Measurements from ENCODE around the gene SYCN. TPM values are rescaled to one million over a fixed set of nuclear protein-coding genes. Genes with fewer than 3 reads are reported as not detected.

Gene SYCN
- total RNA-seq, 5 donors from 2014 or later (not counting 1 experiment from before 2014, with no cell fraction given): 0.82 to 1.7 (median 1.1) TPM; not detected in 2

DNA sequence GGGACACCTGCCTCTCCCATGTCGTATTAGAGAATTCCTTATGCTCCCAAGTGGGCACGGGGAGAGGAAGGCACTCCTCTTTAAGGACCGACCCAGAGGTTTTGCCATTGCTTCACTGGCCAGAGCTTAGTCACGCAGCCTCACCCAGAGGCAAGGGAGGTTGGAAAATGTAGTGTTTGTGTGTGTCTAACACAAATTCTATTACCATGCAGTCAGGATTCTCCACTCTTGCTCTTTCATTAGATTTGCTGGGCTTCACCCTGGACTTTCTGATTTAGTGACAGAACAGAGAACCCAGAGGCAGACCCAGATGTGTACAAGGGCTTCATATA lies 21.9 kb downstream of the SYCN start:
- no peaks in the 10 kb centered on the region for H3K9me3 Mint-ChIP-seq
- Histone ChIP-seq H3K4me3 (ENCODE audit: control insufficient read depth in 1 of 2, extremely low read depth in 1 of 2, low read length in 1 of 2) (no peak overlapping the region), H3K27me3 (replicated peaks in 1 of 2; ENCODE audit: control insufficient read depth in 2 of 2, extremely low read depth in 1 of 2, insufficient read depth in 2 of 2, low read length in 1 of 2) (no peaks in the 10 kb centered on the region), H3K4me1 (ENCODE audit: control insufficient read depth in 1 of 2, extremely low read depth in 1 of 2, insufficient read depth in 2 of 2, low read length in 2 of 2) (no peaks in the 10 kb centered on the region), H3K27ac (ENCODE audit: low read length) (no peak overlapping the region), H3K36me3 (ENCODE audit: control insufficient read depth in 2 of 2, extremely low read depth in 1 of 2, insufficient read depth in 1 of 2, low read length in 1 of 2) (peaks cover 8 to 9% of the 10 kb centered on the region in 2 donors), H3K9me3 (no peaks in the 10 kb centered on the region)
- ChIA-PET POLR2A (no interaction called here), CTCF (interaction anchor here in 1 of 2 donors (0.6 to 0.7 kb wide), 2 partner anchors 172 to 191 kb away, joined by 3 to 5 read pairs; no protein-coding TSS in a partner anchor)
- DNase-seq: no peak
- H3K4me3 Mint-ChIP-seq: no peak overlapping the region
- no peak overlapping the region for H3K27ac Mint-ChIP-seq
- H3K27me3 Mint-ChIP-seq: peaks cover 0 to 2% of the 10 kb centered on the region in 2 donors
- 100% methylated on average over 1 of the region's 4 CpGs for WGBS (ENCODE audit: insufficient coverage)
- ATAC-seq (replicated peaks in 1 of 4): no peak
- no peaks in the 10 kb centered on the region for H3K4me1 Mint-ChIP-seq
- peaks cover 5% of the 10 kb centered on the region for H3K36me3 Mint-ChIP-seq

GRCh38 chr19:39181500-39182173 lies 22.4 kb downstream of the SYCN start:
- H3K9me3 Mint-ChIP-seq: no peaks in the 10 kb centered on the region
- POLR2A ChIA-PET: no interaction called here
- no peak for DNase-seq
- peaks cover 8 to 13% of the 10 kb centered on the region in 2 donors for H3K36me3 ChIP-seq (ENCODE audit: control insufficient read depth in 2 of 2, extremely low read depth in 1 of 2, insufficient read depth in 1 of 2, low read length in 1 of 2)
- H3K4me3 Mint-ChIP-seq: no peak overlapping the region
- H3K4me1 ChIP-seq (ENCODE audit: control insufficient read depth in 1 of 2, extremely low read depth in 1 of 2, insufficient read depth in 2 of 2, low read length in 2 of 2): no peaks in the 10 kb centered on the region
- H3K9me3 ChIP-seq: no peaks in the 10 kb centered on the region
- no peaks in the 10 kb centered on the region for H3K4me1 Mint-ChIP-seq
- H3K27ac Mint-ChIP-seq: no peak overlapping the region
- CTCF ChIA-PET: no interaction called here
- no peak overlapping the region for H3K4me3 ChIP-seq (ENCODE audit: control insufficient read depth in 1 of 2, extremely low read depth in 1 of 2, low read length in 1 of 2)
- H3K27me3 ChIP-seq (replicated peaks in 1 of 2; ENCODE audit: control insufficient read depth in 2 of 2, extremely low read depth in 1 of 2, insufficient read depth in 2 of 2, low read length in 1 of 2): no peaks in the 10 kb centered on the region
- ATAC-seq (replicated peaks in 1 of 4): no peak
- H3K27me3 Mint-ChIP-seq: peaks cover 0 to 2% of the 10 kb centered on the region in 2 donors
- WGBS (ENCODE audit: insufficient coverage): 94% methylated on average over 16 of the region's 21 CpGs
- no peak overlapping the region for H3K27ac ChIP-seq (ENCODE audit: low read length)
- peaks cover 5% of the 10 kb centered on the region for H3K36me3 Mint-ChIP-seq

- DNase-seq (no peak), ATAC-seq (replicated peaks in 1 of 4) (no peak)
- Histone ChIP-seq H3K4me3 (ENCODE audit: control insufficient read depth in 1 of 2, extremely low read depth in 1 of 2, low read length in 1 of 2) (no peak overlapping the region), H3K4me1 (ENCODE audit: control insufficient read depth in 1 of 2, extremely low read depth in 1 of 2, insufficient read depth in 2 of 2, low read length in 2 of 2) (no peaks in the 10 kb centered on the region), H3K27ac (ENCODE audit: low read length) (no peak overlapping the region), H3K27me3 (replicated peaks in 1 of 2; ENCODE audit: control insufficient read depth in 2 of 2, extremely low read depth in 1 of 2, insufficient read depth in 2 of 2, low read length in 1 of 2) (no peaks in the 10 kb centered on the region), H3K36me3 (ENCODE audit: control insufficient read depth in 2 of 2, extremely low read depth in 1 of 2, insufficient read depth in 1 of 2, low read length in 1 of 2) (peaks cover 8 to 19% of the 10 kb centered on the region in 2 donors), H3K9me3 (no peaks in the 10 kb centered on the region)
- H3K27ac Mint-ChIP-seq: no peak overlapping the region
- no peaks in the 10 kb centered on the region for H3K4me1 Mint-ChIP-seq
- H3K4me3 Mint-ChIP-seq: no peak overlapping the region
- H3K36me3 Mint-ChIP-seq: peaks cover 7% of the 10 kb centered on the region
- POLR2A ChIA-PET: no interaction called here
- no peaks in the 10 kb centered on the region for H3K9me3 Mint-ChIP-seq
- H3K27me3 Mint-ChIP-seq: peaks cover 0 to under 1% of the 10 kb centered on the region in 2 donors
- CTCF ChIA-PET: no interaction called here
- WGBS (ENCODE audit: insufficient coverage): 91% methylated on average over 9 of the region's 9 CpGs
These were observed 23.3 kb downstream of the SYCN start for GRCh38 chr19:39180749-39181148.

GRCh38 chr19:39179754-39180153 lies 24.3 kb downstream of the SYCN start:
- Mint-ChIP-seq H3K27ac (no peak overlapping the region), H3K4me1 (no peaks in the 10 kb centered on the region), H3K4me3 (no peak overlapping the region), H3K36me3 (peaks cover 9% of the 10 kb centered on the region), H3K27me3 (no peaks in the 10 kb centered on the region), H3K9me3 (no peaks in the 10 kb centered on the region)
- POLR2A ChIA-PET: no interaction called here
- H3K9me3 ChIP-seq: no peaks in the 10 kb centered on the region
- CTCF ChIA-PET: no interaction called here
- no peak overlapping the region for H3K27ac ChIP-seq (ENCODE audit: low read length)
- H3K36me3 ChIP-seq (ENCODE audit: control insufficient read depth in 2 of 2, extremely low read depth in 1 of 2, insufficient read depth in 1 of 2, low read length in 1 of 2): peaks cover 8 to 21% of the 10 kb centered on the region in 2 donors
- ATAC-seq (replicated peaks in 1 of 4) (no peak), DNase-seq (no peak)
- no peak overlapping the region for H3K4me3 ChIP-seq (ENCODE audit: control insufficient read depth in 1 of 2, extremely low read depth in 1 of 2, low read length in 1 of 2)
- no peaks in the 10 kb centered on the region for H3K4me1 ChIP-seq (ENCODE audit: control insufficient read depth in 1 of 2, extremely low read depth in 1 of 2, insufficient read depth in 2 of 2, low read length in 2 of 2)
- H3K27me3 ChIP-seq (replicated peaks in 1 of 2; ENCODE audit: control insufficient read depth in 2 of 2, extremely low read depth in 1 of 2, insufficient read depth in 2 of 2, low read length in 1 of 2): no peaks in the 10 kb centered on the region
- WGBS (ENCODE audit: insufficient coverage): 98% methylated on average over 5 of the region's 10 CpGs

DNA sequence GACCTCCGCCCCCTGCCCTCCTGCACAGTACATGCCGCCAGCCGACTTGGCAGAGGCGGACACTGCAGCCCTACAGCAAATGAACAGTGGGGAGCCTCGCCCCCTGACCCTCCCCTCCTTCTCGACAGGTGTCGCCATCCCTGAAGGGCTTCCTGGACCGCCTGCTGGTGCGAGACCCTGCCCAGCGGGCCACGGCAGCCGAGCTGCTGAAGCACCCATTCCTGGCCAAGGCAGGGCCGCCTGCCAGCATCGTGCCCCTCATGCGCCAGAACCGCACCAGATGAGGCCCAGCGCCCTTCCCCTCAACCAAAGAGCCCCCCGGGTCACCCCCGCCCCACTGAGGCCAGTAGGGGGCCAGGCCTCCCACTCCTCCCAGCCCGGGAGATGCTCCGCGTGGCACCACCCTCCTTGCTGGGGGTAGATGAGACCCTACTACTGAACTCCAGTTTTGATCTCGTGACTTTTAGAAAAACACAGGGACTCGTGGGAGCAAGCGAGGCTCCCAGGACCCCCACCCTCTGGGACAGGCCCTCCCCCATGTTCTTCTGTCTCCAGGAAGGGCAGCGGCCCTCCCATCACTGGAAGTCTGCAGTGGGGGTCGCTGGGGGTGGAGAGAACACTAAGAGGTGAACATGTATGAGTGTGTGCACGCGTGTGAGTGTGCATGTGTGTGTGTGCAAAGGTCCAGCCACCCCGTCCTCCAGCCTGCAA lies 25.6 kb downstream of the SYCN start:
- ChIA-PET POLR2A (no interaction called here), CTCF (no interaction called here)
- H3K9me3 Mint-ChIP-seq: no peaks in the 10 kb centered on the region
- Histone ChIP-seq H3K27ac (ENCODE audit: low read length) (no peak overlapping the region), H3K36me3 (ENCODE audit: control insufficient read depth in 2 of 2, extremely low read depth in 1 of 2, insufficient read depth in 1 of 2, low read length in 1 of 2) (peaks cover 8 to 27% of the 10 kb centered on the region in 2 donors), H3K4me1 (ENCODE audit: control insufficient read depth in 1 of 2, extremely low read depth in 1 of 2, insufficient read depth in 2 of 2, low read length in 2 of 2) (no peaks in the 10 kb centered on the region), H3K9me3 (no peaks in the 10 kb centered on the region), H3K4me3 (ENCODE audit: control insufficient read depth in 1 of 2, extremely low read depth in 1 of 2, low read length in 1 of 2) (no peak overlapping the region), H3K27me3 (replicated peaks in 1 of 2; ENCODE audit: control insufficient read depth in 2 of 2, extremely low read depth in 1 of 2, insufficient read depth in 2 of 2, low read length in 1 of 2) (no peaks in the 10 kb centered on the region)
- no peak for DNase-seq
- H3K4me1 Mint-ChIP-seq: no peaks in the 10 kb centered on the region
- H3K27me3 Mint-ChIP-seq: no peaks in the 10 kb centered on the region
- ATAC-seq (replicated peaks in 1 of 4): no peak
- H3K27ac Mint-ChIP-seq: no peak overlapping the region
- peaks cover 9% of the 10 kb centered on the region for H3K36me3 Mint-ChIP-seq
- H3K4me3 Mint-ChIP-seq: no peak overlapping the region
- 96% methylated on average over 19 of the region's 30 CpGs for WGBS (ENCODE audit: insufficient coverage)

- H3K27ac Mint-ChIP-seq: no peak overlapping the region
- no peak for ATAC-seq (replicated peaks in 1 of 4)
- no peaks in the 10 kb centered on the region for H3K4me1 Mint-ChIP-seq
- Histone ChIP-seq H3K4me1 (ENCODE audit: control insufficient read depth in 1 of 2, extremely low read depth in 1 of 2, insufficient read depth in 2 of 2, low read length in 2 of 2) (no peaks in the 10 kb centered on the region), H3K9me3 (no peaks in the 10 kb centered on the region), H3K4me3 (ENCODE audit: control insufficient read depth in 1 of 2, extremely low read depth in 1 of 2, low read length in 1 of 2) (no peak overlapping the region), H3K27me3 (replicated peaks in 1 of 2; ENCODE audit: control insufficient read depth in 2 of 2, extremely low read depth in 1 of 2, insufficient read depth in 2 of 2, low read length in 1 of 2) (no peaks in the 10 kb centered on the region), H3K36me3 (ENCODE audit: control insufficient read depth in 2 of 2, extremely low read depth in 1 of 2, insufficient read depth in 1 of 2, low read length in 1 of 2) (peaks cover 8 to 27% of the 10 kb centered on the region in 2 donors), H3K27ac (ENCODE audit: low read length) (no peak overlapping the region)
- no peak overlapping the region for H3K4me3 Mint-ChIP-seq
- H3K27me3 Mint-ChIP-seq: no peaks in the 10 kb centered on the region
- H3K36me3 Mint-ChIP-seq: peaks cover 9% of the 10 kb centered on the region
- DNase-seq: no peak
- ChIA-PET CTCF (no interaction called here), POLR2A (no interaction called here)
- 90% methylated on average over 2 of the region's 11 CpGs for WGBS (ENCODE audit: insufficient coverage)
- H3K9me3 Mint-ChIP-seq: no peaks in the 10 kb centered on the region
These were observed 26.3 kb downstream of the SYCN start for GRCh38 chr19:39177736-39178135.
